Uterus (tissue), 2 donors: ENCODE data around the gene RNF166.

Experiments used
- CTCF ChIP-seq, 4 experiments: fragments of 200-600 bp in 2 of 4; fragments of 450-650 bp in 2 of 4; sonication (generic) in 2 of 4; IDR thresholded peaks; one replicate each; pipeline ENCODE4 v1.5.1; 2016 to 2019; ENCODE audit warnings: antibody characterized with exemption in 4 of 4, mild to moderate bottlenecking in 2 of 4, moderate library complexity in 1 of 4
- POLR2A ChIP-seq, 2 donors: fragments of 450-650 bp; IDR thresholded peaks; one replicate each; pipeline ENCODE4 v1.6.1; 2016; ENCODE audit warnings: antibody characterized with exemption in 2 of 2, mild to moderate bottlenecking in 1 of 2, moderate library complexity in 1 of 2

- TF ChIP-seq CTCF (IDR thresholded peaks at IDR 0.05) (no peak), POLR2A (IDR thresholded peaks at IDR 0.05) (no peak)
These were observed 32.4 kb downstream of the RNF166 start for GRCh38 chr16:88673716-88674379.
